ENCODE results near the gene FGD6. TPM values are rescaled to one million over a fixed set of nuclear protein-coding genes. Genes with fewer than 3 reads are reported as not detected.

The FGD6 gene
- total RNA-seq, 2 experiments from 2014 or later, result 5.6 to 7.8 TPM

GRCh38 chr12:95089462-95089861, 127.8 kb downstream of the FGD6 start:
- no peak overlapping the region for H3K27ac ChIP-seq (ENCODE audit: low read depth, low read length, poor library complexity, severe bottlenecking)
- H3K4me1 ChIP-seq (ENCODE audit: insufficient read depth, low read length, poor library complexity, severe bottlenecking), result peaks cover 8% of the 10 kb centered on the region
- ChIA-PET POLR2A (no interaction called here), CTCF (ENCODE audit: unreplicated experiment) (no interaction called here)
- no TSS peak for BruUV-seq (replicated peaks)
- no peaks in the 10 kb centered on the region for H4K20me1 ChIP-seq (ENCODE audit: insufficient read depth, low read length)
- H3K9me2 ChIP-seq (ENCODE audit: insufficient read depth, low read length), result no peaks in the 10 kb centered on the region
- H3K4me2 ChIP-seq (ENCODE audit: low read length), result no peak overlapping the region
- no peak for DNase-seq (ENCODE audit: low spot score)
- H2AFZ ChIP-seq (ENCODE audit: low read length), result no peak overlapping the region
- intact Hi-C loops (cut with micrococcal nuclease; ENCODE audit: unreplicated experiment), result no loop called here
- H3K36me3 ChIP-seq (ENCODE audit: insufficient read depth, low read length), result peaks cover 24% of the 10 kb centered on the region
- H3K9me3 ChIP-seq (ENCODE audit: low read length), result no peaks in the 10 kb centered on the region
- no peaks in the 10 kb centered on the region for H3K79me2 ChIP-seq (ENCODE audit: insufficient read depth, low read depth, low read length)
- TF ChIP-seq EZH2phosphoT487 (IDR thresholded peaks at IDR 0.05; ENCODE audit: borderline replicate concordance, low read depth, low read length) (no peak), CTCF (conservative IDR thresholded peaks at IDR 0.05; ENCODE audit: low read length) (no peak)
- H3K4me3 ChIP-seq (ENCODE audit: low read depth, low read length, poor library complexity, severe bottlenecking), result no peak overlapping the region

- no TSS peak for BruUV-seq (replicated peaks)
- Histone ChIP-seq H3K4me1 (ENCODE audit: insufficient read depth, low read length, poor library complexity, severe bottlenecking) (peaks cover 8% of the 10 kb centered on the region), H2AFZ (ENCODE audit: low read length) (no peak overlapping the region), H3K79me2 (ENCODE audit: insufficient read depth, low read depth, low read length) (no peaks in the 10 kb centered on the region), H3K4me3 (ENCODE audit: low read depth, low read length, poor library complexity, severe bottlenecking) (no peak overlapping the region), H3K36me3 (ENCODE audit: insufficient read depth, low read length) (peaks cover 24% of the 10 kb centered on the region), H3K9me3 (ENCODE audit: low read length) (no peaks in the 10 kb centered on the region), H3K9me2 (ENCODE audit: insufficient read depth, low read length) (no peaks in the 10 kb centered on the region), H3K27ac (ENCODE audit: low read depth, low read length, poor library complexity, severe bottlenecking) (no peak overlapping the region), H3K4me2 (ENCODE audit: low read length) (peak overlapping the region; percentile 7; the same call in 1 of the 2 replicates), H4K20me1 (ENCODE audit: insufficient read depth, low read length) (no peaks in the 10 kb centered on the region)
- intact Hi-C loops (cut with micrococcal nuclease; ENCODE audit: unreplicated experiment), result no loop called here
- ChIA-PET POLR2A (no interaction called here), CTCF (ENCODE audit: unreplicated experiment) (no interaction called here)
- no peak for DNase-seq (ENCODE audit: low spot score)
- no peak for TF ChIP-seq EZH2phosphoT487 (IDR thresholded peaks at IDR 0.05; ENCODE audit: borderline replicate concordance, low read depth, low read length)
- TF ChIP-seq CTCF (conservative IDR thresholded peaks at IDR 0.05; ENCODE audit: low read length), result no peak
These were observed 128.9 kb downstream of the FGD6 start for GRCh38 chr12:95088379-95088778.

GRCh38 chr12:95085612-95086011, 131.7 kb downstream of the FGD6 start:
- TF ChIP-seq EZH2phosphoT487 (IDR thresholded peaks at IDR 0.05; ENCODE audit: borderline replicate concordance, low read depth, low read length) (no peak), CTCF (conservative IDR thresholded peaks at IDR 0.05; ENCODE audit: low read length) (no peak)
- H3K9me3 ChIP-seq (ENCODE audit: low read length), result no peaks in the 10 kb centered on the region
- no peaks in the 10 kb centered on the region for H3K9me2 ChIP-seq (ENCODE audit: insufficient read depth, low read length)
- H4K20me1 ChIP-seq (ENCODE audit: insufficient read depth, low read length), result no peaks in the 10 kb centered on the region
- no peak overlapping the region for H2AFZ ChIP-seq (ENCODE audit: low read length)
- POLR2A ChIA-PET, result interaction anchor here (0.7 to 0.9 kb wide), 4 partner anchors 12 to 447 kb away, joined by 3 to 5 read pairs (median 4); partner anchors contain the start of gene NR2C1
- no peaks in the 10 kb centered on the region for H3K79me2 ChIP-seq (ENCODE audit: insufficient read depth, low read depth, low read length)
- BruUV-seq (replicated peaks), result no TSS peak
- CTCF ChIA-PET (ENCODE audit: unreplicated experiment), result no interaction called here
- intact Hi-C loops (cut with micrococcal nuclease; ENCODE audit: unreplicated experiment), result no loop called here
- H3K4me2 ChIP-seq (ENCODE audit: low read length), result no peak overlapping the region
- no peak for DNase-seq (ENCODE audit: low spot score)
- H3K36me3 ChIP-seq (ENCODE audit: insufficient read depth, low read length), result peaks cover 16% of the 10 kb centered on the region
- H3K4me1 ChIP-seq (ENCODE audit: insufficient read depth, low read length, poor library complexity, severe bottlenecking), result peaks cover 8% of the 10 kb centered on the region
- no peak overlapping the region for H3K27ac ChIP-seq (ENCODE audit: low read depth, low read length, poor library complexity, severe bottlenecking)
- no peak overlapping the region for H3K4me3 ChIP-seq (ENCODE audit: low read depth, low read length, poor library complexity, severe bottlenecking)
